ENCODE data around the gene NOL4.
"Not testable (repeated sequence)": the region's sequence is repeated elsewhere in the genome, so short reads cannot be mapped to it uniquely, and the experiment has no call there.

GRCh38 chr18:34266029-34266428, 41.3 kb upstream of the NOL4 start:
- TF ChIP-seq, protein P1, sequence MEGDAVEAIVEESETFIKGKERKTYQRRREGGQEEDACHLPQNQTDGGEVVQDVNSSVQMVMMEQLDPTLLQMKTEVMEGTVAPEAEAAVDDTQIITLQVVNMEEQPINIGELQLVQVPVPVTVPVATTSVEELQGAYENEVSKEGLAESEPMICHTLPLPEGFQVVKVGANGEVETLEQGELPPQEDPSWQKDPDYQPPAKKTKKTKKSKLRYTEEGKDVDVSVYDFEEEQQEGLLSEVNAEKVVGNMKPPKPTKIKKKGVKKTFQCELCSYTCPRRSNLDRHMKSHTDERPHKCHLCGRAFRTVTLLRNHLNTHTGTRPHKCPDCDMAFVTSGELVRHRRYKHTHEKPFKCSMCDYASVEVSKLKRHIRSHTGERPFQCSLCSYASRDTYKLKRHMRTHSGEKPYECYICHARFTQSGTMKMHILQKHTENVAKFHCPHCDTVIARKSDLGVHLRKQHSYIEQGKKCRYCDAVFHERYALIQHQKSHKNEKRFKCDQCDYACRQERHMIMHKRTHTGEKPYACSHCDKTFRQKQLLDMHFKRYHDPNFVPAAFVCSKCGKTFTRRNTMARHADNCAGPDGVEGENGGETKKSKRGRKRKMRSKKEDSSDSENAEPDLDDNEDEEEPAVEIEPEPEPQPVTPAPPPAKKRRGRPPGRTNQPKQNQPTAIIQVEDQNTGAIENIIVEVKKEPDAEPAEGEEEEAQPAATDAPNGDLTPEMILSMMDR (IDR thresholded peaks at IDR 0.05; ENCODE audit: insufficient read depth, low read length) = not testable (repeated sequence)
- not testable (repeated sequence) for TF ChIP-seq POLR2AphosphoS5 (IDR thresholded peaks at IDR 0.05; ENCODE audit: low read depth)
